Stimulated activated CD4-positive, alpha-beta T cell treated with anti-CD3 and anti-CD28 coated beads, Interleukin-1b, Interleukin-23, amount 100 ng/mL, for 48 hours (primary cell): Measurements from ENCODE around the gene KIAA0232.

Experiments used
- DNase-seq: peaks from one replicate; pipeline ENCODE4 v3.0.0-alpha.2; 2020

KIAA0232 gene

DNA sequence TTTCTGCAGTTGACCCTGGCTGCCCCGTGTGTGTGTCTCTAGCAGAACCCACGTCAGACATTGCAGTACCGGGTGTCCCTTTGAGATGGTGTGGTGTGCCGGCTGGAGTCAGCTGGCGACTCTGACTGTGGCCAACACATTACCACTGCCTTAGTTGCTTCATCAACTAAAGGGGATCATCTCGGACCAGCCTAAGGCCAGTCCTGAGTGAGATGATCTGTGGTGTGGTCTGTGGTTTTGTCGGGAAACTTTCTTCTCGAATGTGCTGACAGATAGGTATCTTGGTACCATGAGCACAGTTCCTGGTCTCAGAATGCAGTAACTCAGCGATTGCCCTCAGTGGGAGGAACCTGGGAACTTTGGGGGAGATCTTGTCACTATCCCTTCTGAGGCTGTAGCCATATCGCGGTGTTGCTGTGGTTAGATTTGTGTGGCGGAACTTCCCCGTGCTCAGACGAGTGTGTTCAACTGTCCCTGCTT lies 142.9 kb downstream of the KIAA0232 start:
- DNase-seq, result peak; percentile 13

DNA sequence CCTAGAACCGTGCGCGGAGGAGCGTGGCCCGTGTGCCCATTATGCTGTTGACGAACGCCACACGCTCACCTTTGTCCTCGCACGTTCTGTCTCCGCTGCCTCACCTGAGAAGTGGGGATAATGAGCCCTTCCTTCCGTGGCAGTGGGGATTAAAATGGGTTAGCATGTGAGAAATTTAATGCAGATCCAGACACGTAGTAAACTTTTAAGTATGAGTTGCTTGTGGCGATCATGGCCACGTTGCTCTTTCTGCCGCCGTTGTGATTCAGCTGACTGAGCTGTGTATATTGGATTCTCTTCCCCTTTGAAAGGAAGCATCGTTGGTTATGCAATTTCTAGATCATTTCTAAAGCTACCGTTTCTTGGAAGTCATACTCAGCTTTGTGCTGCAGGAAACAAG lies 143.6 kb downstream of the KIAA0232 start:
- no peak for DNase-seq

DNA sequence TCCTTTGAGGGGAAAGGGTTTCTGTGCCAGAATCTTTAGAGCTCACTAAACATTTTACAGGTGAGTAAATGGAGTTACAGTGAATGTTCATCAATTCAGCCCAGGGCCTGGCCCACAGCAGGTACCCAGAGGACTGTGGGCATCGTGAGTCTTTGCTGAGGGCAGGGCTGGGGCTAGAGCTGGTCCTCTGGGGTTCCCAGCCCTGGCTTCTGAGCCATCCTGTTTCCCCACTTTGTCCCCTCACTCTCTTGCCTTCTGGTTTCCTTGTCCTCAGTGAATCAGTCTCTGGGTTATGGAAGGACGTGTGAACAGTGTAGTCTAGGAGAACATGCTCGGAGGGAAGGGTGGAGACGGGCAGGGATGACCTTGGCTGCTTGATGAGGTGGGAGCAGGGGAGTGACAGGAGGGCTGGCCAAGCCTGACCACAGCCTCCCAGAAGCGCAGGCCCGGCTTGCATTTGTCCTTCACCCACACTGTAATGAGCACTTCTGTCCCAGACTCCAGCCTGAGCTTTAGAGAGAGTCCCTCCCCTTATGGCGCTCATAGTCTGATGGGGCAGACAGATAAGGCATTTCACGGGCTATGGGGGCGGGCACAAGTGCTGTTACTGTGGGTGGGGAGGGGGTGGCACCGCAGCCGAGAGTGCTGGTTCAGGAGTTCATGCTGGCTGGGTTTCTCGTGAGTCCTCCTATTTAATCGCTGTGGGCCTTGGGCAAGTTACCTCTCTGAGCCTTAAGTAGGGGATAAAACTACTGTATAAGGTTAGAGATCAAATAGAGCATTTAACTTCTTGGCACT lies 144.4 kb downstream of the KIAA0232 start:
- peak; percentile 42 for DNase-seq

DNA sequence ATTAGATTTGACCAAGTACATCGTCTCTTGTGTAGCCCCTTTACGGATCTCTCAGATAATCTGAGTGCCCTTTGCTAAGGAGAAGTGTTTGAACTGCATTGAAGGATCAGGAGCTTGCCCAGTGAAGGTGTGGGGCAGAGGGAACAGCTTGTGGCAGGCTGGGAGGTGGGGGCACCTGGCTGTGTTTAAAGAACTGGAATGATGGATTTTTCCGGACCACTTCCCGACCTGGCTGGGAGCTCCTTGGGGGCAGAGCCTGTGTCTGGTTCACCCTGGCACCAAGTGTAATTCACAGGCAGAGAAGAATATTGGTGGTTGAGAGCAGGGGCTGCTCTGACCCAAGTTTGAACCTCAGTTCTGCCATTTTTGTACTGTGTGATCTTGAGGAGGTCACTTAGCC lies 145.6 kb downstream of the KIAA0232 start:
- DNase-seq, result no peak

- DNase-seq, result no peak
These were observed 146.8 kb downstream of the KIAA0232 start for GRCh38 chr4:6929339-6929811.

DNA sequence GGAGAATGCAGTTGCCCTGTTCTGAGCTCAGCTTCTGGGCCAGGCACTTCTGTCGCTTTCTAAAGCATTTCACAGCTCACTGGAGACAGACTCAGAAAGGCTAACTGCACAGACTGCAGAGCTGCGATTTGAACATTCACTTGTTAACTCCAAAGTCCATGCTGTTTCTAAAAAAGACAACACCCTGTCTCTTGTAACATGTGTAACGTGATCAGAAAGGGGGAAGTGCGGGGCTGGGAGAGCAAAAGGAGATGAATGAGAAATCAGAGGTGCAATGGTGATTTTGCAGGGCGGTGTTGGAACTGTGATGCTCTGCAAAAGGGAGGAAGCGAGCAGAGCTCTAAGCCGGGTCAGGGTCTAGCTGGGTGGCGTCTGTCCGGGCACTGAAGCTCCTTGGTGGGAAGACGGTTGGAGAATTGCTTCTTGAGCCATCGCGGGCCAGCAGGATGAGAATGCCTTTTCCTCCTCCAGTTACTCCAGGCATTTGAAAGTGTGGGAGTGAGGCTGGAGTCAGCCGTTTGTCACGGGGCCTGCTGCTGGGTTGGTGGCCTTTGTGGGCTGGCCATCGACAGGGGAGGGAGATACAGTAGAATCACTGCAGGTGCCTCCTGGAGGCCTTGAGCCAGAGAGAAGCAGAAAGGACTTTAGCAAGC lies 147.4 kb downstream of the KIAA0232 start:
- DNase-seq, result no peak

GRCh38 chr4:6932475-6932874 lies 149.9 kb downstream of the KIAA0232 start:
- DNase-seq, result no peak

DNA sequence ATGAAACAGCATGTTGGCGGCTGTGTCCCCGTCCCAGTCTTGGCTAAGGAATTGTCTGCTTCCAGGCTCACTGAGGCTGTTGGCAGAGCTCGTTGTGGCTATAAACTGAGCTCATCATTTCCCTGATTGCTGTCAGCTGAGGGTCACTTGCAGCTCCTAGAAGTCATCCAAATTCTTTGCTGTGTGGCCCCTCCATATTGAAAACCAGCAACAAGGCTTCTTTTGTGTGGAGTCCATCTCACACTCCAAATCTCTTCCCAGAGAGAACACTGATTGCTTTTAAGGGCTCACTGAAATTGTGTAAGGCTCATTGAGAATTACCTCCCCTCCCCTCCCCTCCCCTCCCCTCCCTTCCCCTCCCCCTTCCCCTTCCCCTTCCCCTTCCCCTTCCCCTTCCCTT lies 150.4 kb downstream of the KIAA0232 start:
- no peak for DNase-seq
